ENCODE measurements around the gene CCDC9B. TPM values are rescaled to one million over a fixed set of nuclear protein-coding genes. Genes with fewer than 3 reads are reported as not detected.

Gene CCDC9B
- total and polyA plus RNA-seq, 7 donors, result 14.5 to 161 (median 87.0) TPM

DNA sequence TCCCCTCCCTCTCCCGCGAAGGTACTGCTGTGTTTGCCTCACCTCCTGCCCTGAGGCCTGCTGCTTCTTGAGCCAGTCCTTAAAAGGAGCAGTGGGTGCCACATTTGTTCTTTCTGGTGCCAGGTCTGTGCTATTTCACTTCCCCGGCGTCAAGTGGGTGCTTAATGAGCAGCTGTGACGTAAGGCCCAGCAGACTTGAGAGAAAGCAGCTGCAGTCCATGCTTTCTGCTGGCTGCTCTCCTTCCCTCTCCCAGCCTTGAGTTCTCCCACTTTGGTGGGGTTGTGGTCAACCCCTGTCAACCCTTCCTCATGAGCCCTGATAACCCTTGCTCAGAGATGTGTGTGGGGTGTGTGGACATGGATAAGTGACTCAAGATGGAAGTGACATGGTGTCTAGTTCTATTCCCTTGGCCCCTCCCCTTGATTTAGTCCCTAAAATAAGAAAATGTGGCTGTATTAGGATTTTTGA lies 10.3 kb downstream of the CCDC9B start:
- H3K4me3 ChIP-seq, result no peak overlapping the region
- 46 to 54% (median 47%) methylated on average over 5 of the region's 5 CpGs for WGBS, 3 donors
- no peaks in the 10 kb centered on the region for H3K9me3 ChIP-seq
- H3K27ac ChIP-seq, result no peak overlapping the region
- intact Hi-C loops (cut with DNase I), result no loop called here
- ATAC-seq, result peak; percentile 13 to 30 (median 26)
- no peak for DNase-seq
- TF ChIP-seq, protein P1, sequence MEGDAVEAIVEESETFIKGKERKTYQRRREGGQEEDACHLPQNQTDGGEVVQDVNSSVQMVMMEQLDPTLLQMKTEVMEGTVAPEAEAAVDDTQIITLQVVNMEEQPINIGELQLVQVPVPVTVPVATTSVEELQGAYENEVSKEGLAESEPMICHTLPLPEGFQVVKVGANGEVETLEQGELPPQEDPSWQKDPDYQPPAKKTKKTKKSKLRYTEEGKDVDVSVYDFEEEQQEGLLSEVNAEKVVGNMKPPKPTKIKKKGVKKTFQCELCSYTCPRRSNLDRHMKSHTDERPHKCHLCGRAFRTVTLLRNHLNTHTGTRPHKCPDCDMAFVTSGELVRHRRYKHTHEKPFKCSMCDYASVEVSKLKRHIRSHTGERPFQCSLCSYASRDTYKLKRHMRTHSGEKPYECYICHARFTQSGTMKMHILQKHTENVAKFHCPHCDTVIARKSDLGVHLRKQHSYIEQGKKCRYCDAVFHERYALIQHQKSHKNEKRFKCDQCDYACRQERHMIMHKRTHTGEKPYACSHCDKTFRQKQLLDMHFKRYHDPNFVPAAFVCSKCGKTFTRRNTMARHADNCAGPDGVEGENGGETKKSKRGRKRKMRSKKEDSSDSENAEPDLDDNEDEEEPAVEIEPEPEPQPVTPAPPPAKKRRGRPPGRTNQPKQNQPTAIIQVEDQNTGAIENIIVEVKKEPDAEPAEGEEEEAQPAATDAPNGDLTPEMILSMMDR (IDR thresholded peaks at IDR 0.05), result no peak
- peaks cover 72% of the 10 kb centered on the region for H3K4me1 ChIP-seq
- H3K36me3 ChIP-seq (ENCODE audit: insufficient read depth in 1 of 2, low read depth in 1 of 2), result peaks cover 0 to 26% of the 10 kb centered on the region in 2 donors
- no peaks in the 10 kb centered on the region for H3K27me3 ChIP-seq (ENCODE audit: insufficient read depth in 3 of 3, low read length in 2 of 3)

- TF ChIP-seq, protein P1 (IDR thresholded peaks at IDR 0.05), result no peak
- Histone ChIP-seq H3K4me3 (no peak overlapping the region), H3K9me3 (no peaks in the 10 kb centered on the region), H3K4me1 (peaks cover 69% of the 10 kb centered on the region), H3K27ac (no peak overlapping the region), H3K36me3 (ENCODE audit: insufficient read depth in 1 of 2, low read depth in 1 of 2) (peaks cover 0 to 20% of the 10 kb centered on the region in 2 donors), H3K27me3 (ENCODE audit: insufficient read depth in 3 of 3, low read length in 2 of 3) (no peaks in the 10 kb centered on the region)
- ATAC-seq, result peak in 1 of 4 donors; percentile 4
- WGBS, 3 donors, result 68 to 85% (median 77%) methylated on average over 7 of the region's 7 CpGs
- intact Hi-C loops (cut with DNase I), result no loop called here
- no peak for DNase-seq
Measured at GRCh38 chr15:40329804-40330203, 10.9 kb downstream of the CCDC9B start.

DNA sequence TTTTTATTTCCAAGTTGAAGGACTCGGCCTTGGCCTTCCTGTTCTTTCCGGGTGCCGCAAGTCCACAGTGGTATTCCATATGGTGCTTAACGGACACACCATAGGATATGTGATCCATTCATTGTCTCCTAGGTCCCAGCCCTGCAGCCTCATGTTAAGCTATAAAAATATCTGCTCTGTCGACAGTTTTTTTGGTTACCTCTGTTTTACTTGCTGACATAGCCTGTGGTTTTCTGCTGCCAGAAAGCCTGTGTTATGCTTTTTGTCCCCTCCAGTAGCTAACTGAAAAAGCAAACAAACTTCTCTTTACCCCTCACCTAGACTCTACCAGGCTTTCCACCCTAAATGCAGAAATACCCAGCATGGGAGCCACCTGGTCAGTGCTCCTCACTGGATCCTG lies 12.0 kb downstream of the CCDC9B start:
- no peak for DNase-seq
- no peak for ATAC-seq
- peaks cover 0 to 17% of the 10 kb centered on the region in 2 donors for H3K36me3 ChIP-seq (ENCODE audit: insufficient read depth in 1 of 2, low read depth in 1 of 2)
- 78 to 88% (median 80%) methylated on average over 5 of the region's 5 CpGs for WGBS, 3 donors
- H3K27me3 ChIP-seq (ENCODE audit: insufficient read depth in 3 of 3, low read length in 2 of 3), result no peaks in the 10 kb centered on the region
- H3K4me3 ChIP-seq, result no peak overlapping the region
- H3K9me3 ChIP-seq, result no peaks in the 10 kb centered on the region
- peaks cover 62% of the 10 kb centered on the region for H3K4me1 ChIP-seq
- no peak overlapping the region for H3K27ac ChIP-seq
- TF ChIP-seq, protein P1 (IDR thresholded peaks at IDR 0.05), result no peak
- intact Hi-C loops (cut with DNase I), result no loop called here

- peaks cover 57% of the 10 kb centered on the region for H3K4me1 ChIP-seq
- H3K36me3 ChIP-seq (ENCODE audit: insufficient read depth in 1 of 2, low read depth in 1 of 2), result peaks cover 0 to 17% of the 10 kb centered on the region in 2 donors
- H3K27me3 ChIP-seq (ENCODE audit: insufficient read depth in 3 of 3, low read length in 2 of 3), result no peaks in the 10 kb centered on the region
- DNase-seq (no peak), ATAC-seq (no peak)
- TF ChIP-seq, protein P1 (IDR thresholded peaks at IDR 0.05), result no peak
- no peak overlapping the region for H3K27ac ChIP-seq
- H3K4me3 ChIP-seq, result no peak overlapping the region
- no peaks in the 10 kb centered on the region for H3K9me3 ChIP-seq
- intact Hi-C loops (cut with DNase I), result no loop called here
- WGBS, 3 donors, result 76 to 77% (median 76%) methylated on average over 3 of the region's 3 CpGs
Measured at GRCh38 chr15:40328176-40328575, 12.6 kb downstream of the CCDC9B start.

- Histone ChIP-seq H3K27me3 (ENCODE audit: insufficient read depth in 3 of 3, low read length in 2 of 3) (no peaks in the 10 kb centered on the region), H3K4me3 (no peak overlapping the region), H3K27ac (no peak overlapping the region), H3K4me1 (peaks cover 49% of the 10 kb centered on the region), H3K36me3 (ENCODE audit: insufficient read depth in 1 of 2, low read depth in 1 of 2) (peaks cover 0 to 17% of the 10 kb centered on the region in 2 donors), H3K9me3 (no peaks in the 10 kb centered on the region)
- intact Hi-C loops (cut with DNase I), result no loop called here
- ATAC-seq (no peak), DNase-seq (no peak)
- TF ChIP-seq, protein P1 (IDR thresholded peaks at IDR 0.05), result no peak
- 43 to 58% (median 48%) methylated on average over 6 of the region's 6 CpGs for WGBS, 3 donors
Measured at GRCh38 chr15:40327457-40327856, 13.3 kb downstream of the CCDC9B start.
